Measurements from ENCODE around the gene WNT7B. TPM values are rescaled to one million over a fixed set of nuclear protein-coding genes. Genes with fewer than 3 reads are reported as not detected.

The WNT7B gene
- total RNA-seq, 1 donor from 2014 or later = not detected

- no peak for TF ChIP-seq CTCF (IDR thresholded peaks at IDR 0.05)
- Histone ChIP-seq H3K4me3 (no peak overlapping the region), H3K27ac (no peak overlapping the region), H3K27me3 (peaks cover 9% of the 10 kb centered on the region), H3K4me1 (no peaks in the 10 kb centered on the region), H3K9me3 (no peaks in the 10 kb centered on the region), H3K36me3 (no peaks in the 10 kb centered on the region)
- DNase-seq (ENCODE audit: low spot score in 2 of 2) = no peak
- intact Hi-C loops (cut with DNase I) = no loop called here
Measured at GRCh38 chr22:45891021-45891421, 85.9 kb downstream of the WNT7B start.

- H3K27me3 ChIP-seq = peaks cover 9% of the 10 kb centered on the region
- H3K9me3 ChIP-seq = no peaks in the 10 kb centered on the region
- no peak overlapping the region for H3K4me3 ChIP-seq
- no peaks in the 10 kb centered on the region for H3K36me3 ChIP-seq
- no peaks in the 10 kb centered on the region for H3K4me1 ChIP-seq
- no peak for DNase-seq (ENCODE audit: low spot score in 2 of 2)
- intact Hi-C loops (cut with DNase I) = no loop called here
- H3K27ac ChIP-seq = no peak overlapping the region
- no peak for TF ChIP-seq CTCF (IDR thresholded peaks at IDR 0.05)
Measured at GRCh38 chr22:45890351-45890635, 86.7 kb downstream of the WNT7B start.

GRCh38 chr22:45889539-45890350 lies 87.2 kb downstream of the WNT7B start:
- Histone ChIP-seq H3K4me1 (no peaks in the 10 kb centered on the region), H3K9me3 (no peaks in the 10 kb centered on the region), H3K27me3 (peaks cover 9% of the 10 kb centered on the region), H3K36me3 (no peaks in the 10 kb centered on the region), H3K4me3 (peak overlapping the region in 1 of 2 donors; percentile 25), H3K27ac (no peak overlapping the region)
- intact Hi-C loops (cut with DNase I) = no loop called here
- TF ChIP-seq CTCF (IDR thresholded peaks at IDR 0.05) = no peak
- DNase-seq (ENCODE audit: low spot score in 2 of 2) = no peak

GRCh38 chr22:45889093-45889538 lies 87.8 kb downstream of the WNT7B start:
- no peak for DNase-seq (ENCODE audit: low spot score in 2 of 2)
- peaks cover 9% of the 10 kb centered on the region for H3K27me3 ChIP-seq
- no peak overlapping the region for H3K4me3 ChIP-seq

GRCh38 chr22:45888221-45889092 lies 88.5 kb downstream of the WNT7B start:
- no peak for DNase-seq (ENCODE audit: low spot score in 2 of 2)
- no peak overlapping the region for H3K27ac ChIP-seq
- H3K9me3 ChIP-seq = no peaks in the 10 kb centered on the region
- H3K4me1 ChIP-seq = no peaks in the 10 kb centered on the region
- H3K27me3 ChIP-seq = peaks cover 9% of the 10 kb centered on the region
- intact Hi-C loops (cut with DNase I) = no loop called here
- no peak for TF ChIP-seq CTCF (IDR thresholded peaks at IDR 0.05)
- H3K36me3 ChIP-seq = no peaks in the 10 kb centered on the region
- H3K4me3 ChIP-seq = no peak overlapping the region

More at GRCh38 chr22:45889093-45889538, 87.8 kb downstream of the WNT7B start:
- Histone ChIP-seq H3K27ac (no peak overlapping the region), H3K4me1 (no peaks in the 10 kb centered on the region), H3K36me3 (no peaks in the 10 kb centered on the region), H3K9me3 (no peaks in the 10 kb centered on the region)
- no peak for TF ChIP-seq CTCF (IDR thresholded peaks at IDR 0.05)
- intact Hi-C loops (cut with DNase I) = no loop called here
